ENCODE results near the gene WDR76. TPM values are rescaled to one million over a fixed set of nuclear protein-coding genes. Genes with fewer than 3 reads are reported as not detected.
A peak's percentile ranks its signal among the peaks of the same experiment; 100 is the strongest.
"Not testable (repeated sequence)": the region's sequence is repeated elsewhere in the genome, so short reads cannot be mapped to it uniquely, and the experiment has no call there.

WDR76 gene
- total RNA-seq, 3 donors from 2014 or later: 4.1 to 9.1 (median 8.0) TPM

- Histone ChIP-seq H3K4me3 (no peak overlapping the region), H3K36me3 (ENCODE audit: low read depth) (no peaks in the 10 kb centered on the region), H3K9me3 (no peaks in the 10 kb centered on the region), H3K4me1 (ENCODE audit: low read depth) (no peaks in the 10 kb centered on the region)
- no peak for DNase-seq
- TF ChIP-seq CTCF (IDR thresholded peaks at IDR 0.05): no peak
- ATAC-seq: no peak
- intact Hi-C loops (cut with DNase I, micrococcal nuclease): no loop called here
Measured at GRCh38 chr15:43851251-43851650, 24.4 kb downstream of the WDR76 start.

GRCh38 chr15:43852607-43853006, 25.8 kb downstream of the WDR76 start:
- H3K36me3 ChIP-seq (ENCODE audit: low read depth): no peaks in the 10 kb centered on the region
- TF ChIP-seq CTCF (IDR thresholded peaks at IDR 0.05): no peak
- intact Hi-C loops (cut with DNase I, micrococcal nuclease): no loop called here
- no peak overlapping the region for H3K4me3 ChIP-seq
- no peaks in the 10 kb centered on the region for H3K9me3 ChIP-seq
- ATAC-seq (no peak), DNase-seq (no peak)
- no peaks in the 10 kb centered on the region for H3K4me1 ChIP-seq (ENCODE audit: low read depth)

- Histone ChIP-seq H3K9me3 (no peaks in the 10 kb centered on the region), H3K4me1 (ENCODE audit: low read depth) (no peaks in the 10 kb centered on the region), H3K36me3 (ENCODE audit: low read depth) (no peaks in the 10 kb centered on the region), H3K4me3 (no peak overlapping the region)
- no peak for TF ChIP-seq CTCF (IDR thresholded peaks at IDR 0.05)
- ATAC-seq (no peak), DNase-seq (no peak)
- intact Hi-C loops (cut with DNase I, micrococcal nuclease): no loop called here
Measured at GRCh38 chr15:43854801-43855200, 28.0 kb downstream of the WDR76 start.

- H3K9me3 ChIP-seq: no peaks in the 10 kb centered on the region
- no peaks in the 10 kb centered on the region for H3K4me1 ChIP-seq (ENCODE audit: low read depth)
- H3K4me3 ChIP-seq: no peak overlapping the region
- no peaks in the 10 kb centered on the region for H3K36me3 ChIP-seq (ENCODE audit: low read depth)
- TF ChIP-seq CTCF (IDR thresholded peaks at IDR 0.05): no peak
- intact Hi-C loops (cut with DNase I, micrococcal nuclease): no loop called here
- ATAC-seq (no peak), DNase-seq (no peak)
Measured at GRCh38 chr15:43859546-43859945, 32.7 kb downstream of the WDR76 start.

- H3K4me1 ChIP-seq (ENCODE audit: low read depth); H3K9me3 ChIP-seq; H3K36me3 ChIP-seq (ENCODE audit: low read depth); ATAC-seq; H3K4me3 ChIP-seq; DNase-seq; intact Hi-C loops (cut with DNase I, micrococcal nuclease): not testable (repeated sequence)
Measured at GRCh38 chr15:43866636-43867035, 39.8 kb downstream of the WDR76 start.

- no peaks in the 10 kb centered on the region for H3K36me3 ChIP-seq (ENCODE audit: low read depth)
- intact Hi-C loops (cut with DNase I, micrococcal nuclease): no loop called here
Measured at GRCh38 chr15:43867096-43867495, 40.3 kb downstream of the WDR76 start.

More at GRCh38 chr15:43867096-43867495, 40.3 kb downstream of the WDR76 start:
- Histone ChIP-seq H3K9me3 (no peaks in the 10 kb centered on the region), H3K4me3 (no peak overlapping the region), H3K4me1 (ENCODE audit: low read depth) (no peaks in the 10 kb centered on the region)
- peak in 1 of 3 donors; percentile 47 for DNase-seq
- peak; percentile 74 for ATAC-seq
- TF ChIP-seq CTCF (IDR thresholded peaks at IDR 0.05): no peak
